Fibroblast of gingiva (primary cell): ENCODE data around the gene BBLN.

Experiments used
- DNase-seq: peaks from one replicate; pipeline ENCODE4 v3.0.0-alpha.2; 2011; ENCODE audit warnings: low read depth

The BBLN gene

GRCh38 chr9:128191406-128192046 is 31.5 kb downstream of the BBLN start, which contains the start of gene CIZ1:
Gene CIZ1 (minus strand): TSS chr9:128191572. CDS start chr9:128190857, 715 bp downstream.
- DNase-seq: peak; percentile 82

GRCh38 chr9:128192601-128193371 is 32.7 kb downstream of the BBLN start:
- peak; percentile 86 for DNase-seq

GRCh38 chr9:128193469-128194096 is 33.5 kb downstream of the BBLN start:
- no peak for DNase-seq

GRCh38 chr9:128201441-128202369 is 41.6 kb downstream of the BBLN start:
- no peak for DNase-seq

- DNase-seq: no peak
Observed at GRCh38 chr9:128202648-128203023, 42.6 kb downstream of the BBLN start.

GRCh38 chr9:128203024-128203706 is 43.1 kb downstream of the BBLN start, which contains the start of gene DNM1:
Gene DNM1 (plus strand): TSS chr9:128203379. CDS start chr9:128203471, 92 bp downstream.
- DNase-seq: peak; percentile 29

- no peak for DNase-seq
Observed at GRCh38 chr9:128203707-128204551, 43.9 kb downstream of the BBLN start.

GRCh38 chr9:128204858-128205257 is 44.8 kb downstream of the BBLN start:
- no peak for DNase-seq

GRCh38 chr9:128205296-128205944 is 45.4 kb downstream of the BBLN start:
- DNase-seq: no peak

GRCh38 chr9:128206484-128206883 is 46.4 kb downstream of the BBLN start:
- no peak for DNase-seq

- DNase-seq: no peak
Observed at GRCh38 chr9:128206916-128207910, 47.1 kb downstream of the BBLN start.

- no peak for DNase-seq
Observed at GRCh38 chr9:128208386-128208785, 48.3 kb downstream of the BBLN start.

- DNase-seq: no peak
Observed at GRCh38 chr9:128208946-128209669, 49.0 kb downstream of the BBLN start.

- DNase-seq: no peak
Observed at GRCh38 chr9:128211186-128211980, 51.3 kb downstream of the BBLN start.

GRCh38 chr9:128211981-128212281 is 51.9 kb downstream of the BBLN start:
- no peak for DNase-seq
